Cerebellar cortex (tissue), 1 donor: ENCODE results near the gene FRS2.

Experiments used
- DNase-seq: peaks from one replicate; pipeline ENCODE4 v3.0.0-alpha.2; 2015; ENCODE audit warnings: low spot score

Gene FRS2

GRCh38 chr12:69464428-69464827 is 5.8 kb upstream of the FRS2 start:
- no peak for DNase-seq

- DNase-seq = no peak
Observed at GRCh38 chr12:69466867-69467266, 3.3 kb upstream of the FRS2 start.

- no peak for DNase-seq
Observed at GRCh38 chr12:69467366-69467765, 2.8 kb upstream of the FRS2 start.

GRCh38 chr12:69468237-69469026 is 1.8 kb upstream of the FRS2 start:
- no peak for DNase-seq

GRCh38 chr12:69469854-69470188 is 367 bp upstream of the FRS2 start:
- DNase-seq = no peak

GRCh38 chr12:69471076-69471430 is 865 bp downstream of the FRS2 start:
- no peak for DNase-seq

GRCh38 chr12:69471667-69472385 is 1.6 kb downstream of the FRS2 start:
- DNase-seq = no peak

- no peak for DNase-seq
Observed at GRCh38 chr12:69473262-69473661, 3.1 kb downstream of the FRS2 start.

GRCh38 chr12:69474456-69474855 is 4.3 kb downstream of the FRS2 start:
- DNase-seq = peak; percentile 20

- DNase-seq = peak; percentile 42
Observed at GRCh38 chr12:69475237-69475975, 5.2 kb downstream of the FRS2 start.

GRCh38 chr12:69476276-69477017 is 6.3 kb downstream of the FRS2 start:
- DNase-seq = peak; percentile 61

- DNase-seq = no peak
Observed at GRCh38 chr12:69479675-69480074, 9.5 kb downstream of the FRS2 start.

- DNase-seq = no peak
Observed at GRCh38 chr12:69480698-69481097, 10.5 kb downstream of the FRS2 start.

GRCh38 chr12:69481133-69481532 is 10.9 kb downstream of the FRS2 start:
- no peak for DNase-seq

- no peak for DNase-seq
Observed at GRCh38 chr12:69483700-69484099, 13.5 kb downstream of the FRS2 start.

- no peak for DNase-seq
Observed at GRCh38 chr12:69484428-69484827, 14.2 kb downstream of the FRS2 start.

- no peak for DNase-seq
Observed at GRCh38 chr12:69490920-69491643, 20.9 kb downstream of the FRS2 start.

- DNase-seq = no peak
Observed at GRCh38 chr12:69492739-69493138, 22.6 kb downstream of the FRS2 start.

GRCh38 chr12:69495071-69495470 is 24.9 kb downstream of the FRS2 start:
- no peak for DNase-seq

- DNase-seq = no peak
Observed at GRCh38 chr12:69497308-69498026, 27.3 kb downstream of the FRS2 start.

GRCh38 chr12:69500631-69501030 is 30.4 kb downstream of the FRS2 start:
- no peak for DNase-seq
